Colon (tissue), 2 donors: Measurements from ENCODE around the gene RAB11FIP3.

Source experiments
- FAIRE-seq: peaks from 2 replicates; lab custom pipeline; 2012; peaks lifted over from hg19 to GRCh38; lab: Jason Lieb, UNC
- donor health status: control.
- donor health status: control.

RAB11FIP3 gene

GRCh38 chr16:519425-519824 lies 94.0 kb downstream of the RAB11FIP3 start:
- no peak for FAIRE-seq

DNA sequence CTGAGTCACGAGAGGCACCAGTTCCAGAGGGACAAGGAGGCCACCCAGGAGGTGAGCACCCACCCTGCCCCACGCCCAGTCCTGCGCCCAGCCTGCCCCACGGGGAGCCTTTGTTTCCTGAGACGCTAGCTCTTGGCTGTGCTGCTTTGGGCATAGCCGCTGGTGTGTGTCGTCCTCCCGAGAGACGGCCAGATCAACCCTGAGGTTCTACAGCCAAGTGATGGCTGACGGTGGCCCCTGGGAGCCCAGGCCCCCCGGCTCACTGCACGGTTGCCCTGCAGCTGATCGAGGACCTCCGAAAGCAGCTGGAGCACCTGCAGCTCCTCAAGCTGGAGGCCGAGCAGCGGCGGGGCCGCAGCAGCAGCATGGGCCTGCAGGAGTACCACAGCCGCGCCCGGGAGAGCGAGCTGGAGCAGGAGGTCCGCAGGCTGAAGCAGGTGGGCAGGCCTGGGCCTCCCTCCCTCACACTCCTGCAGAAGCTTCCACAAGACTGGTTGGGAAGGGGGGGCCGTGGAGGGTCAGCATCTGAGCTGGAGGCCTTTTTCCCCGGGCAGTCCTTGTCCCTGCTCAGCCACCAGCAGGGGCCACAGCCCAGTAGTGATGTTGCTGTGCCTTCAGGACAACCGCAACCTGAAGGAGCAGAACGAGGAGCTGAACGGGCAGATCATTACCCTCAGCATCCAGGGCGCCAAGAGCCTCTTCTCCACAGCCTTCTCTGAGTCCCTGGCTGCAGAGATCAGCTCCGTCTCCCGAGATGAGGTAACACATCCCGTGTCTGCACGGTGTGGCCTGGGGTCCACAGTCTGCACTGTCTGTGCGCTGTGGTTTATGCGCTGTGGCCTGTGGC lies 94.6 kb downstream of the RAB11FIP3 start:
- no peak for FAIRE-seq

DNA sequence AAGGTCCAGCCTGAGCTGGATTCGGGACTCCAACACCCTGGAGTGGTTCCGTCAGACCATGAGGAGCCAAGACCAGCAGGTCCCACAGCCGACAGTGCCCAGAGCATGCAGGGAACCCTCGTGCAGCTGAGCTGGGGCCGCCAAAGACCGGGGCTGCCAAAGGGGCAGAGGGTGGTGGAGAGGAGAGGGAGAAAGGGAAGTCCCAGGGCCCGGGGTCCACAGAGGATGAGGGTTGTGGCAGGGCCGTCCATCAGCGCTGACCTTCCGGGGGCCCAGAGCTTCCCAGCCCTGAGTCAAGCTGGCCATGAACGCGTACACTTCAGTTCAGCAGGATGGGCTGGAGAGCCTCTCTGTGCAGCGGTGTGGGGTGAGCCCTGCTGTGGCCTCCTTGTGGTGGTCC lies 95.4 kb downstream of the RAB11FIP3 start:
- no peak for FAIRE-seq

DNA sequence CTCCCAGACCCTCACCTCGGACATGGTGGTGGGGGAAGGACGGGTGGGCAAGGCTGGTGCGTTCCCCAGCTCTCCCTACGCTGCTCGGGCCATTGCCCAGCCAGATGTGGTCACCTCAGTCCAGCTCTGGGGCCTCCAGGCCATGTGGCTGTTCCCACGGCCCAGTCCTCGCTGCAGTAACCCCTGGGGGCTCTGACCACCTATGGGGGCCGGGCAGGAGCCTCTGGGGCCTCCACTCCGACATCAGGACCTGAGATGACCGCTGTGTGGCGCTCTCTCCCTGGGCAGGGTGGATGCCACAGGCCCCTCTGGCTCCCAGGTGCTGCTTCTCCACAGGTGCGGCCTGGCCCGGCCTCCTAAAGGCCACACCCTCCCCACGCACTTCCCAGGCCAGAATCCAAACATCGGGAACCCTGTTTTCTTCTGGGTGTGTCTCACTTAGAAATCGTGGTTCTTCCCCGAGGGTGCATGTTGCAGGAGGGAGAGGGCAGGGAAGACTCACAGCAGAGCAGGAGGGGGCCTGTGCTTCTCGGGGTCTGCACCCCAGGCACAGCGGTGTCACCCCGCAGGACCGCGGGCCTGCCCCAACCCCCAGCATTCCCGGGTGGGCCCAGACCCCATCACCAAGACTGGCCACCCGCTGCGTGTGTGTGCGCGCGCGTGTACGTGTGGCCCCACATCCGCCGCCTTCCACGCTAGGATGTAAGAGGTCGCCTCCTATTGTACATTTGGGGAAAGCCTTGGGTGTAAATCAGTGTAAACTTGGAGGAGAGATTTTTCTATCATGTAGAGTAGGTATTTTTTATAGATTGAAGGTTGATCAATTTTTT lies 96.1 kb downstream of the RAB11FIP3 start:
- FAIRE-seq: no peak

DNA sequence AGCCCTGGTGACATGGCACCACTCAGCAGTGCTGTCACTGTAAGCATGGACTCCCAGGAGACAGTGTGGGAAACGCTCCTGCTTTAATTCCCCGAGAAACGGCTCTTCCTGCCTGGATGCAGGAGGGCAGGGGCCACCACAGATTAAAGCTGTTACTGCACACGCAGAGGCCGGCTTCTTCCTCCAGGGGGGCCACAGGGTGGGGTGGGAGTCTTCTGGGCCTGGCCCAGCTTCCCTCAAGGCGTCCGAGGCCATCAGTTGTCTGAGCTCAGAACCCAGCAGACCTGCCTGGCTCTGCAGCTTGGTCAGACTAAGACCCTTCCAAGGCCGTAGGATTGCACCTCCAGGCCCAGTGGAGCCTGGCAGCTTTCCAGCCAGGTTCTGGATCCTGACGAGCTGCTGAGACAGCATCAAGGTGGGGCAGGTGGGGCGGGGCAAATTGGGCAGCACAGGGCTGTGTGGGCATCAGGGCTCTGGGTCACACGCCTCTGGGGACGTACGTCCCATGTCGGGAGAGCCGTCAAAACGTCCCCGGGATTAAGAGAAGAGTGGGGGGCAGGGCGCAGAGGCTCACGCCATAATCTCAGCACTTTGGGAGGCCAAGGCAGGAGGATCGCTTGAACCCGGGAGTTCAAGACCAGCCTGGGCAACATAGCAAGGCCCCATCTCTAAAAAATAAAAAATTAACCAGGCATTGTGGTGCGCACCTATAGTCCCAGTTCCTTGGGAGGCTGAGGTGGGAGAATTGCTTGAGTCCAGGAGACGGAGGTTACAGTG lies 97.1 kb downstream of the RAB11FIP3 start:
- no peak for FAIRE-seq

DNA sequence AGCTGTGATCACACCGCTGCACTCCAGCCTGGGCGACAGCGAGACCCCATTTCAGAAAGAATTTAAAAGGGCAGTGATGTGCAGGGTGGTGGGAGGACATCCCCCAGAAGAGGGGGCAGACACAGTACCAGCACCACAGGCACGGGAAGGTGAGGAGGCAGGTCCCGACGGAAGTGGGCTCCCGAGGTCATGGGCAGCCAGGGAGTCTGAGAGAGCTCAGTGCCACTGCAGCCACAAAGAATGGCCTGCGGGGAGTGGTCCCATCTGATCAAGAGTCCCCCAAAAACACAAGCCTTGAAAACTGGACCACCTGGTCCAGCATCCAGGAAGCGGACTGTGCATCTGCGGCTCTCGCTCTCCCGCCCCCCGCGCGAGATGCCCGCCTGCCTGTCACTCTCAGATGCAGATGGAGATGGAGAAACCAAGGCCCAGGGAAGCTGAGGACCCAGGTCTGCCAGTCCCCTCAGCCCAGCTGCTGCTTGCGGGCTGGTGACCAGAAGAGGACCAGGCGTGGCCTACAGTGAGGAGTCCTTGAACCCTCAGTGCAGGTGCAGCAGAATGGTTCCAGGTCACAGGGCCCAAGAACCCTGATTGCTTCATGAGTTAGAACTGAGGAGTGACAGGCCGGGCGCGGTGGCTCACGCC lies 97.8 kb downstream of the RAB11FIP3 start:
- no peak for FAIRE-seq

GRCh38 chr16:524274-525040 lies 99.0 kb downstream of the RAB11FIP3 start:
- no peak for FAIRE-seq

DNA sequence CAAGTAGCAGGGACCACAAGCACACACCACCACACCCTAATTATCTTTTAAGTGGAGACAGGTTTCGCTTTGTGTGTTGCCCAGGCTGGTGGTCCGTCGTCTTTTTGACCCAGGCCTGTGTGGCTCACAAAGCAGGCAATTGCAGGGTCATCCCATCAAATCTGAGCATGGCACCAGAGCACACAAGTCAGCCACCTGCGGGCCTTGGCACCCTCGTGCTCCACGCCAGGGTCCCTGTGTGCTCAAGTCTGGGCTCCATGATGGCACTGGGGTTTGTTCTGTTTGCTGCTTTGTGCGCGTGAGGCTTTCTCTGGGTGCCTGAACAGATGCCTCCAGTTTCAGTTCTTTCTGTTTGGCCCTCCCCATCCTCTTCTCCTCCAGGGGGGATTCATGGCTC lies 99.7 kb downstream of the RAB11FIP3 start:
- FAIRE-seq: no peak

GRCh38 chr16:525520-526180 lies 100.2 kb downstream of the RAB11FIP3 start:
- no peak for FAIRE-seq

DNA sequence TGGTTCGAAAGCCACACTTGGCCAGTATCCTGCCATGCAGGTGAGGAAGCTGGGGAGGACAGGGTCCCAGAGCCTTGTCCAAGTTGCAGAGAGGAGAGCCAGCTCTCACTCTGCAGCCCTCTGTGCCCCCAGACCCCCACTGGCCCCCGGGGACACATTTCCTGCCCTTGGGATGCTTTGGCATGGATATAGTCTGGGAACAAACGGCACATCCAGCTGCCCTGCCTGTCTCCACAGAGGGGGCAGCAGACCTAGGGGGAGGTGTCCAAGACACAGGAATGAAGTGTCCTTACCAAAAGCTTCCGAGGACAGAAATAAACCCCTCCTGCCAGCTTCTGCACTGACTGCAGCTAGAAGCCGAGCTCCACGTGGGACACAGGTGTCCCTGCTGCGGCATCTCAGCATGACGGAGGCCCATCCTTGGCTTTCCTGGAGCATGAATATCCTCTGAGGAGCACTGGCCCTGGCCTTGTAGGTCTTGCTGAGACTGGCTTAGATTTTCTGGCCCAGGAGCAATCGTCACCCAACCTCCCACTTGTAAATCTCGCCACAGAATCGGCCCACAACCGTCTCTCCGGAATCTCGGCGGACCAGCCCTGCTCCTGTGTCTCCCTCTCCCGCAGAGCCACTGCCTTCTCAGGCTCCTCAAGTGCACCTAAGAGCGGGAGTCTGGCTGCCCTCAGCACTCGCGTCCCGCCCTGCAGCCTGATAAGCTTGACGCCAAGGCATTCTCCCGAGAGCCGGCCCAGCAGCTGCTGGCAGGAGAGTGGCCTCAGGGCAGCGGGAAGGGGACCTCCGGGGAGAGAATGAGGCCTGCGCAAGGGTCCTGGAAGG lies 100.9 kb downstream of the RAB11FIP3 start:
- FAIRE-seq: no peak

DNA sequence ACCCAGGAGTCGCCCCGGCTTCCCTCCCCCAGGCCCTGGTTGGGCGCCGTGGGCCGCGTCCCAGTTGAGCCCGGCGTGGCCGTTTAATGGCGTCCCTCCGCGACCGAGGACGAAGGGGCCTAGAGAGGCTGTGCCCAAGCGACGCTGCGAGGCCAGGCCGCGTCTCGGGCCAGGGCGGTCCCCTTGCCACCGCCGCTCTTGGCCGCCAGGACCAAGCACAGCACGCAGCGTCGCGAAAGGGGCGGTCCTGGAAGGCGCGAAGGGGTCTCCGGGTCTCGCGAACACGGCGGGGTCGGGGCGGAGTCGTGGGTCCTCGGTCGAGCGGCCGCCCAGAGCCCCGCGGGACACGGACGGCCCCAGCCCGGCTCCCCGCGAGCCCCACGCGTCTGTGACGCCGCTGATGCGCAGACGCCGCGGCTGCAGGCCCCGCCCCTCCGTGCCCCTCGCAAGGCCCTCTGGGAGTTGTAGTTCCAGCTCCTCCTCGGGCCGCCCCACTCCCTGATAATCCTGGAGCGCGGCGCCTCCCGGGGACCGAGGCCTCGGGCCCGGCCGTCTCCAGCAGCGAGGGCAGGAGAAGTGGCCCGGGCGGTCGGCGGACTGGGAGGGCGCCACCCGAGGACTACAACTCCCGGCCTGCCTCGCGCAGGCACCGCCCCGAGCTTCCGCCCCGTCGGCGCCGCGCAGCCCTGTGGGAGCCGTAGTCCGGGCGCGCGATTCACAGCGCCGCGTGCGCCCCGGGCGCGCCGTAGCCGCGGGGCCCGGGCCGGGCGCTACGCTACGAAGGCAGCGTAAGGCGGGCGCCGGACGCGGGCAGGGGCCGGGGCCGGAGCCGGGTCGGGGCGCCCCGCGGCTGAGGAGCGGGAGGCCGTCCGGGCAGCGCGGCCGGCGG lies 101.8 kb downstream of the RAB11FIP3 start, which contains the start of gene CAPN15:
CAPN15 (plus strand) TSS at position 698 of the 889 bp plus-strand sequence. CDS start 19,127 bp downstream, outside the sequence.
- no peak for FAIRE-seq

DNA sequence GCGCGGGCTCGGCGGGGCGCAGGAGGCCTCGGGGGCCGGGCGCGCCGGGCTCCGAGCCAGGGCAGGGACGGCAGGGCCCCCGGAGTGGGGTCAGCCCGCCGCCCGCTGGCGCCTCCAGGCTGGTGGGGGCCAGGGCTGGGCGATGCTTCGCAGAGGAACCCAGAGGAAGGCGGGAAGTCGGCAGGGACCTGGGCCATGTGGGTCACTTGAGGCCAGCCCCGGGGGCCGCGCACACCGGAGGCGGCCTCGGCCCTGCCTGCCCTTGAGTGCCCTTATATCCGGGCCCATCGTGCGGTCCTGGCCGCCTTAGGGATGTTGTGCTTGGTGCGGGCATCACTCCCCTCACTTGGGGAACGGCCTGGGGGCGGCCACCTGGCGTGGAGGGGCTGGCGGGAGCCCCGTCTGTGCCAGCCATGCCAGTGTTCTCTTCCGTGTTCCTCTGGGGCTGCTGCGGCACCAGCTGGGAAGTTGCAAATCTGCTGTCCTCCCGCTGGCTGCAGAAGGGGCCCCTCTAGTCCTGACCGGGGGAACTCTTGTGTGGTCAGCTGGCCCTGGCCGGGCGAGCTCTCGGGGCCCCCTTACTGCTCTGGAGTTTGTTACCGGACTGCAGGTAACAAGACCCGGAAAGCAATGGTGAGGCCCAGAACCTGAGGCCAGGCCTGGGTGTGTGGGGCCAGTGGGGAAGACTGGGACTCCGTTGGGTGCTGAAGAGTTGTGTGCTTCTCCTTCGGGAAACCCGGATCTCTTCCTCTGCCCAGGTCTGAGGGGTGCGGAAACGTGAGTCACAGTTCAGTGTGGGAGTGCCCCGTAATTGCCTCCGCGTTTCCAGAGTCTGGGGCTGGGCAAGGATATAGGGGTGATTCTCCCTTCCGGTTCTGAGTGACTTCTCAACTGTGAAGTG lies 102.9 kb downstream of the RAB11FIP3 start:
- FAIRE-seq: no peak

- FAIRE-seq: no peak
Measured at GRCh38 chr16:529012-529575, 103.6 kb downstream of the RAB11FIP3 start.

GRCh38 chr16:530111-530817 lies 104.8 kb downstream of the RAB11FIP3 start:
- FAIRE-seq: no peak

- FAIRE-seq: no peak
Measured at GRCh38 chr16:531494-532125, 106.2 kb downstream of the RAB11FIP3 start.
